ENCODE data around the gene ABLIM3.

The ABLIM3 gene

GRCh38 chr5:149221326-149221725 lies 80.0 kb downstream of the ABLIM3 start:
- FAIRE-seq, result no peak

GRCh38 chr5:149221731-149222342 lies 80.5 kb downstream of the ABLIM3 start:
- no peak for FAIRE-seq

GRCh38 chr5:149223081-149223848 lies 82.0 kb downstream of the ABLIM3 start:
- no peak for FAIRE-seq

- no peak for FAIRE-seq
These were observed 83.0 kb downstream of the ABLIM3 start for GRCh38 chr5:149224282-149224681.

GRCh38 chr5:149227168-149227826 lies 86.0 kb downstream of the ABLIM3 start:
- no peak for FAIRE-seq

GRCh38 chr5:149228618-149229297 lies 87.5 kb downstream of the ABLIM3 start:
- no peak for FAIRE-seq

- no peak for FAIRE-seq
These were observed 88.1 kb downstream of the ABLIM3 start for GRCh38 chr5:149229298-149229937.

GRCh38 chr5:149235841-149236240 lies 94.5 kb downstream of the ABLIM3 start:
- no peak for FAIRE-seq

- FAIRE-seq, result no peak
These were observed 96.4 kb downstream of the ABLIM3 start for GRCh38 chr5:149237662-149238061.

- no peak for FAIRE-seq
These were observed 97.2 kb downstream of the ABLIM3 start for GRCh38 chr5:149238540-149238939.

- FAIRE-seq, result no peak
These were observed 98.6 kb downstream of the ABLIM3 start for GRCh38 chr5:149239917-149240316.

GRCh38 chr5:149240354-149240998 lies 99.2 kb downstream of the ABLIM3 start:
- no peak for FAIRE-seq

GRCh38 chr5:149242339-149242738 lies 101.0 kb downstream of the ABLIM3 start:
- no peak for FAIRE-seq

- no peak for FAIRE-seq
These were observed 105.6 kb downstream of the ABLIM3 start for GRCh38 chr5:149246906-149247305.

- FAIRE-seq, result no peak
These were observed 106.4 kb downstream of the ABLIM3 start for GRCh38 chr5:149247726-149248125.

GRCh38 chr5:149251546-149251945 lies 110.3 kb downstream of the ABLIM3 start:
- FAIRE-seq, result no peak

- FAIRE-seq, result no peak
These were observed 113.2 kb downstream of the ABLIM3 start for GRCh38 chr5:149254506-149254905.

GRCh38 chr5:149256451-149256850 lies 115.2 kb downstream of the ABLIM3 start:
- no peak for FAIRE-seq

GRCh38 chr5:149257131-149257530 lies 115.8 kb downstream of the ABLIM3 start:
- FAIRE-seq, result no peak

- no peak for FAIRE-seq
These were observed 116.8 kb downstream of the ABLIM3 start for GRCh38 chr5:149257889-149258705.

- FAIRE-seq, result no peak
These were observed 119.5 kb downstream of the ABLIM3 start for GRCh38 chr5:149260761-149261160.

GRCh38 chr5:149261246-149261645 lies 120.0 kb downstream of the ABLIM3 start:
- FAIRE-seq, result no peak

All from G401.6 (cell line).